Measurements from ENCODE around the gene BRCA1.
"Not testable (repeated sequence)": the region's sequence is repeated elsewhere in the genome, so short reads cannot be mapped to it uniquely, and the experiment has no call there.

Gene BRCA1

DNA sequence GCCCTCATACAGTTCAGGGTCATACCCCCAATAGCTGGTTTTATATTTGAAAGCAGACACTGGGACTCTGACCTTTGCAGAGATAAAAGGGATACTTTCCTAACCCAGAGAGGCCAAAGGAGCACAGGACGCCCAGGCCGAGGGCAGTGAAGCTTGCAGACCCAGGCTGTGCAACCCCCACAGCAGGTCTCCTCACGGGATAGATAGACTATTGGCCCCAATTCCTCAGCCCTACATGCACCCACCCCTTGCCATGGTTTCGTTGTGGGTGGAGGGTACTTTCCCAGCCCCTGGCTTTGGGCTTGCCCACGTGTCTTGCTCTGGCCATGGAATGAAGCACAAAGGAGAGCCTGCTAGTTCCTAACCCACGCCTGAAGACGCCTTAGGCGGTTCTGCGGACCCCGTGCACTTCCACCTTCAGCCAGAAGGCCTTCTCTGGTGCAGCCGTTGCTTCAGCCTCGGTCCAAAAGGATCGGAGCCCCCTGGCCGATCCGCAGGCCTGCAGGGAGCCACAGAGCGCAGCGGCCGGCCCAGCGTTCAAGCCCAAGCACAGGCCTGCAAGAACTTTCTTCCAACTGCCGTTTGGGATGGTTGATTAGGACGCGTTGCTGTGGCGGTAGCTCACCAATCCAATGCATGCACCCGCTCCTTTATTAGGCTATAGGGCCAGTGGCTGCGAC is 9.8 kb upstream of the BRCA1 start:
- no peak overlapping the region for H3K4me3 ChIP-seq (ENCODE audit: low read depth, low read length)

DNA sequence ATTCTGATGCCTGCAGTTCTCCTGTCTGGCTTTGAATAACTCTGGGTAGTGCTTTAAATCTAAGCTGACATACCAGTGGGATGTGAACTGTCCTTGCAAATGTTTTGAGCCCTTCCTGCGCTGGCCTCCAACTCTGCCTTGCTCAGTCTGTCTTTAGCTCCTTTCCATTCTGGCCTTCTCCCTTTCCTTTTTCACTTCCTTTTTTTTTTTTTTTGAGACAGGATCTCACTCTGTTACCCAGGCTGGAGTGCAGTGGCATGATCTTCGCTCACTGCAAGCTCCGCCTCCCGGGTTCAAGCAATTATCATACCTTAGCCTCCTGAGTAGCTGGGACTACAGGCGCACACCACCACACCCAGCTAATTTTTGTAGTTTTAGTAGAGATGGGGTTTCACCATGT is 8.3 kb upstream of the BRCA1 start:
- H3K4me3 ChIP-seq (ENCODE audit: low read depth, low read length), result not testable (repeated sequence)

DNA sequence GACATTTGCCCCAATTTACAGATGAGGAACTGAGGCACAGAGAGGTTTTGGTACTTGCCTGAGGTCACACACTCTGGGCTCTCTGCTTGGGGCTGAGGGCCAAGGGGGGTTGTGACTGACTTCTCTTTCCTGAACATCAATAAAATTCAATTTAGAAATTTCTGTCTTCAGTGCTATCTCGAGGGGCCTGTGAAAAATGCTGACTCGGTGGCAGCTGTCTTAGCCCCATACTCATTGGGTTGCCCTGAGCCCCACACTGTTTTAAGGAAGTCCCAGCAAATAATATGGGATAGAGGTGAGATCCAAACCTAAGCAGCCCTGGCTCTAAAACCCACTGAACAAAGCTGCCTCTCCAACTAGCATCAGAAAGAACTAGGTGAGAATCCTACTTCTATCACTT is 7.0 kb upstream of the BRCA1 start:
- H3K4me3 ChIP-seq (ENCODE audit: low read depth, low read length), result no peak overlapping the region

DNA sequence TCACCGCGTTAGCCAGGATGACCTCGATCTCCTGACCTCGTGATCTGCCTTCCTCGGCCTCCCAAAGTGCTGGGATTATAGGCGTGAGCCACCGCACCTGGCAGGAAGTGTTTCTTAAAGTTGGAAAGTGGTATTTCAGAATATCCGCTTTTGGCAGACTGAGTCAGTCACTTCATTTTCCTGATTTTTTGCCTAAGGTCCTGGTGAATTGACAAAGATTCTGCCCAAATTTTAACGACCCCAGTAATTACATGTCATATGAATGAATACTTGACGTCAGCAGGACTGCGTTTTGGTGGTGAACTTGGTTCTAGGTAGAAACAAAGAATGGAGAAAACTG is 4.5 kb upstream of the BRCA1 start:
- H3K4me3 ChIP-seq (ENCODE audit: low read depth, low read length), result no peak overlapping the region

DNA sequence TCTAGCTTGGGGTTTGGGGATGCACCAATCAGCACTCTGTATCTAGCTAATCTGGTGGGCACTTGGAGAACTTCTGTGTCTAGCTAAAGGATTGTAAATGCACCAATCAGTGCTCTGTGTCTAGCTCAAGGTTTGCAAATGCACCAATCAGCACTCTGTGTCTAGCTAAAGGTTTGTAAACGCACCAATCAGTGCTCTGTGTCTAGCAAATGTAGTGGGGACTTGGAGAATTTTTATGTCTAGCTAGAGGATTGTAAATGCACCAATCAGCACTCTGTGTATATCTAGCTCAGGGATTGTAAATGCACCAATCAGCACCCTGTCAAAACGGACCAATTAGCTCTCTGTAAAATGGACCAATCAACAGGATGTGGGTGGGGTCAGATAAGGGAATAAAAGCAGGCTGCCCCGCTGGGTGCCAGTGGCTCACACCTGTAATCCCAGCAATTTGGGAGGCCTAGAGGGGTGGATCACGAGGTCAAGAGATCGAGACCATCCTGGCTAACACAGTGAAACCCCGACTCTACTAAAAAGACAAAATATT is 2.2 kb upstream of the BRCA1 start:
- H3K4me3 ChIP-seq (ENCODE audit: low read depth, low read length), result not testable (repeated sequence)

DNA sequence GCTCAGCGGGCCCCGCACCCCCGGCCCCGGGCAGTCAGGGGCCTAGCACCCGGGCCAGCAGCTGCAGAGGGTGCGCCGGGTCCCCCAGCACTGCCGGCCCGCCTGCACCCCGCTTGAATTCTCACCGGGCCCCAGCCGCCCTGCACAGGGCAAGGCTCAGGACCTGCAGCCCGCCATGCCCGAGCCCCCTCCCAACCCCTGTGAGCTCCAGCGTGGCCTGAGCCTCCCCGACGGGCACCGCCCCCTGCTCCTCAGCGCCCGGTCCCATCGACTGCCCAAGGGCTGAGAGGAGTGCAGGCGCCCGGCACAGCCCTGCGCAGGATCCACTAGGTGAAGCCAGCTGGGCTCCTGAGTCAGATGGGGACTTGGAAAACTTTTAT is 1.7 kb upstream of the BRCA1 start:
- H3K4me3 ChIP-seq (ENCODE audit: low read depth, low read length), result no peak overlapping the region

DNA sequence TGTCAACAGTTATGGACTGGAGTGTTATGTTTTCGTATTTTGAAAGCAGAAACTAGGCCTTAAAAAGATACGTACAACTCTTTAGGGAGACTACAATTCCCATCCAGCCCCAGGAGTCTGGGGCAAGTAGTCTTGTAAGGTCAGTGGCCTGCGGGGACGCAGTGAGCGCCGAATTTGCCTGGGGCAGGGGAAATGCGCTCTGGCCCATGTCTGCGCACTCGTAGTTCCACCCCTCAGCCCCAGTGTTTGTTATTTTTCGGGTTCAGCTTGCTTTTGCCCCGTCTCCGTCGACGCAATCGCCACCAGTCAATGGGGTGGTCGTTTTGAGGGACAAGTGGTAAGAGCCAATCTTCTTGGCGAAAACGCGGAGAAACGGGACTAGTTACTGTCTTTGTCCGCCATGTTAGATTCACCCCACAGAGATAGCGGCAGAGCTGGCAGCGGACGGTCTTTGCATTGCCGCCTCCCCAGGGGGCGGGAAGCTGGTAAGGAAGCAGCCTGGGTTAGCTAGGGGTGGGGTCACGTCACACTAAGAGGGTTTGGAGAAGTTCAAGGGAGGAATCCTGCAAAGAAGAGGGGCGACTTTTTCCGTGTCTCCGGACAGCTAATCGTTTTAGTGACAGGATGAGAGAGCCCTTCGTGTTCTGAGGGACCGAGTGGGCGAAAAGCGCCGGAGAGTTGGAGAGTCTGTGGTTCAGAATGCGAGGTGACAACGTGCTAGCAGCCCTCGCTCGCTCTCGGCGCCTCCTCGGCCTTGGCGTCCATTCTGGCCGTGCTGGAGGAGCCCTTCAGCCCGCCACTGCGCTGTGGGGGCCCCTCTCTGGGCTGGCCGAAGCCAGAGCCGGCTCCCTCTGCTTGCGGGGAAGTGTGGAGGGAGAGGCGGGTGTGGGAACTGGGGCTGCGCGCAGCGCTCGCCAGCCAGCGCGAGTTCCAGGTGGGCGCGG is 1.1 kb upstream of the BRCA1 start:
- H3K4me3 ChIP-seq (ENCODE audit: low read depth, low read length), result peak overlapping the region; percentile 86

DNA sequence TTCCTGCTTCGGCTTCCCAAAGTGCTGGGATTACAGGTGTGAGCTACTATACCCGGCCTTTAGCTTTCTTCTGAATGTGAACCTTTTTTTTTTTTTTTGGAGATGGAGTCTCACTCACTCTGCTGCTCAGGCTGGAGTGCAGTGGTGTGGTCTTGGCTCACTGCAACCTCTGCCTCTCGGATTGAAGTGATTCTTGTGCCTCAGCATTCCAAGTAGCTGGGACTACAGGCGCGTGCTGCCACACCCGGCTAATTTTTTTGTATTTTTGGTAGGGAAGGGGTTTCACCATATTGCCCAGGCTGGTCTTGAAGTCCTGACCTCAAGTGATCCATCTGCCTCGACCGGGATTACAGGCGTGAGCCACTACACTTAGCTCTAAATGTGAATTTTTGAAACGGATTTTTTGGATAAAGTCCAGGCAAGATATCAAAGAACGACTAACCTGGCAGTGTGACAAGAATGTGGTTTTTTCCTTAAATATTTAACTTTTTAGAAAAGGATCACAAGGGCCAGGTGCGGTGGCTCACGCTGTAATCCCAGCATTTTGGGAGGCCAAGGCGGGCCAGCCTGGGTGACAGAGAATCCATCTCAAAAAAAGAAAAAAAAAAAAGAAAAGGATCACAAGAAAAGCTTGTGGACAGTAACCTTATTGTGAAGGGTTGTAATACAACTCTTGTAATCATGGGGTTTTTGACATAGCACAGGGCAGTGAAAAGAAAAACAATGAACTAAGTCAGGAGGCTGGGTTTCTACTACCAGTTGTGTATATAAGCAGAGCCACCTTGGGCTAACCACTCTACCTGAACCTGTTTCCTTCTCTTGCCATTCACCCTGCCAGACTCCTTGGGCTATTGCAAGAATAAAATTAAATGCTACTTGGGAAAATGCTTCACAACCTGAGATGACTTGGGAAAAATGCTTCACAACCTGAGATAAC is 6.2 kb downstream of the BRCA1 start:
- no peak overlapping the region for H3K4me3 ChIP-seq (ENCODE audit: low read depth, low read length)

DNA sequence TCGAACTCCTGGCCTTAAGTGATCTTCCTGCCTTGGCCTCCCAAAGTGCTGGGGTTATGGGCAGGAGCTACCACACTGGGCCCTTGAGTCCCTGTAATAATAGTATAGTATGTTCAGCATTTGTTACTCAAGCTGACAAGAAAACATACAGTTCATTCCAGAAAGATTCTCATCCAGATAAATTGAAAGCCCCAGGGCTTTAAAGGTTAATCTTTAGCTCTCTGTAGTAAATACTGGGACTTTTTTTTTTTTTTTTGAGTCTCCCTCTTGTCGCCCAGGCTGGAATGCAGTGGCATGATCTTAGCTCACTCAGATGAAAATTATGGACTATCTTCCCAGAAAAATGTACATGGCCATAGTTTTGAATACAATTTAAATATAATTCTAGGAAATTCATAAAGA is 11.0 kb downstream of the BRCA1 start:
- H3K4me3 ChIP-seq (ENCODE audit: low read depth, low read length), result no peak overlapping the region

DNA sequence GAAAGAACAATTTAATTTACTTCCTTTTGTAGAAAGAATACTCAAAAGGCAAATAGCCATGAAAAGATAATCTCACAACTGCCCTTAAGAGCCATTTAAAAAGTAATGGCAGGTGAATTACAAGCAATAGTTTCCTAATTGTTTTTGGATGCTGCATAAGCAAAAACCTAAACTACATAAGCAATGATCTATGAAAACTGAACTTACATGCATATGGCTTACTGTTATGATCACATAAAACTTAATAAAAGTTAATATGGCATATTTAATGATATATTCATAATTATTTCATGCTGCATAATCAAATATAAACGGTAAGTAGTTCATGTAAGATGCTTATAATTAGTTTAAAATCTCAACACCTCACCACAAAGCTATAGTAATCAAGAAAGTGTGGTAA is 18.6 kb downstream of the BRCA1 start:
- no peak overlapping the region for H3K4me3 ChIP-seq (ENCODE audit: low read depth, low read length)

DNA sequence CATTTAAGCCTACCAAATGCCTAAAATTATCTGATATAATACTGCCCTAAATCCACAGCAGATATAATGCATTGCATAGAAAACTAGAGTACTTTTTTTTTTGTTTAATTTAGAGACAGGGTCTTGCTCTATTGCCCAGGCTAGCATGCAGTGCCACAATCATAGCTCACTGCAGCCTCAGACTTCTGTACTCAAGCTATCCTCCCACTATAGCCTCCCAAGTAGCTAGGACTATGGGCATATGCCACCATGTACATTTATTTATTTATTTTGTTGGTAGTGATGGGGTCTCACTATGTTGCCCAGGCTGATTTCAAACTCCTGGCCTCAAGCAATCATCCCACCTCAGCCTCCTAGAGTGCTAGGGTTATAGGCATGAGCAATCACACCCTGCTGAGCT is 20.0 kb downstream of the BRCA1 start:
- no peak overlapping the region for H3K4me3 ChIP-seq (ENCODE audit: low read depth, low read length)

DNA sequence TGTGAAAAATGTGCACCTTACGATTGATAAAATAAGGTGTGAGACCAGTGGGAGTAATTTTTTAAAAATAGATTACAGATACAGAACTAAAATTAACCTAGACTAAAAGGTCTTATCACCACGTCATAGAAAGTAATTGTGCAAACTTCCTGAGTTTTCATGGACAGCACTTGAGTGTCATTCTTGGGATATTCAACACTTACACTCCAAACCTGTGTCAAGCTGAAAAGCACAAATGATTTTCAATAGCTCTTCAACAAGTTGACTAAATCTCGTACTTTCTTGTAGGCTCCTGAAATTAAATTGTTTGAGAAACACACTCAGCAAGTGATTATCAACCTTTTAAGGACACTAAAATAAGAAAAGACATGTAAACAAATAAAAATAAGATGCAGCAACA is 20.5 kb downstream of the BRCA1 start:
- H3K4me3 ChIP-seq (ENCODE audit: low read depth, low read length), result no peak overlapping the region

DNA sequence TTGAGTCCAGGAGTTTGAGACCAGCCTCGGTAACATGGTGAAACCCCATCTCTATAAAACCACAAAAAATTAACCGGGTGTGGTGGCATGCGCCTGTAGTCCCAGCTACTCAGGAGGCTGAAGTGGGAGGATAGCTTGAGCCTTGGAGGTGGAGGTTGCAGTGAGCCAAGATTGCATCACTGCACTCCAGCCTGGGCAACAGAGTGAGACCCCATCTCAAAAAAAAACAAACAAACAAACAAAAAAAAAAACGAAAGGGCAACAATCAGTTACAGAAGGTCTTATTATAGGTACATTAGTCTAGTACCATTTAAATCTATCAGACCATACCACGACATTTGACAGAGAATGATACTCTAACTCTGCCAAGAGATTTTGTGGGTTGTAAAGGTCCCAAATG is 29.8 kb downstream of the BRCA1 start:
- not testable (repeated sequence) for H3K4me3 ChIP-seq (ENCODE audit: low read depth, low read length)

DNA sequence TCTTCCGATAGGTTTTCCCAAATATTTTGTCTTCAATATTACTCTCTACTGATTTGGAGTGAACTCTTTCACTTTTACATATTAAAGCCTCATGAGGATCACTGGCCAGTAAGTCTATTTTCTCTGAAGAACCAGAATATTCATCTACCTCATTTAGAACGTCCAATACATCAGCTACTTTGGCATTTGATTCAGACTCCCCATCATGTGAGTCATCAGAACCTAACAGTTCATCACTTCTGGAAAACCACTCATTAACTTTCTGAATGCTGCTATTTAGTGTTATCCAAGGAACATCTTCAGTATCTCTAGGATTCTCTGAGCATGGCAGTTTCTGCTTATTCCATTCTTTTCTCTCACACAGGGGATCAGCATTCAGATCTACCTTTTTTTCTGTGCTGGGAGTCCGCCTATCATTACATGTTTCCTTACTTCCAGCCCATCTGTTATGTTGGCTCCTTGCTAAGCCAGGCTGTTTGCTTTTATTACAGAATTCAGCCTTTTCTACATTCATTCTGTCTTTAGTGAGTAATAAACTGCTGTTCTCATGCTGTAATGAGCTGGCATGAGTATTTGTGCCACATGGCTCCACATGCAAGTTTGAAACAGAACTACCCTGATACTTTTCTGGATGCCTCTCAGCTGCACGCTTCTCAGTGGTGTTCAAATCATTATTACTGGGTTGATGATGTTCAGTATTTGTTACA is 30.9 kb downstream of the BRCA1 start:
- no peak overlapping the region for H3K4me3 ChIP-seq (ENCODE audit: low read depth, low read length)

DNA sequence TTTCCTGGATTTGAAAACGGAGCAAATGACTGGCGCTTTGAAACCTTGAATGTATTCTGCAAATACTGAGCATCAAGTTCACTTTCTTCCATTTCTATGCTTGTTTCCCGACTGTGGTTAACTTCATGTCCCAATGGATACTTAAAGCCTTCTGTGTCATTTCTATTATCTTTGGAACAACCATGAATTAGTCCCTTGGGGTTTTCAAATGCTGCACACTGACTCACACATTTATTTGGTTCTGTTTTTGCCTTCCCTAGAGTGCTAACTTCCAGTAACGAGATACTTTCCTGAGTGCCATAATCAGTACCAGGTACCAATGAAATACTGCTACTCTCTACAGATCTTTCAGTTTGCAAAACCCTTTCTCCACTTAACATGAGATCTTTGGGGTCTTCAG is 32.3 kb downstream of the BRCA1 start:
- no peak overlapping the region for H3K4me3 ChIP-seq (ENCODE audit: low read depth, low read length)

DNA sequence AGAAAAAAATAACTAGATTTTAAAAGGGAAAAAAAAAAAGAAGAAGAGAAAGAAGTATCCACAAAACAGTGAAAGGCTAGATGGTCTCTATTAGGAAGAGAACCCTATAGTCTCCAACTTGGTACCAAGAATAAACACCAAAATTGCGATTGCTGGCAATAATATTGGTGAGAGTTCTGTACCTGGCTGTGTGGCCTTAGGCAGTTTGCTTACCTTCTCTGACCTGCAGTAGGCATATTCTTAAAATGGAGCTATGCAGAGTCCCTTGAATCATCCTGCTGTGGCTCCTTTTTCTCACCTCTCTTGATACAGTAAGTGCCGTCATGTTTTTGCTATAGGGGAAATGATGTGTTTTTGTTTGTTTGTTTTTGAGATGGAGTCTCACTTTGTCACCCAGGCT is 35.1 kb downstream of the BRCA1 start:
- H3K4me3 ChIP-seq (ENCODE audit: low read depth, low read length), result no peak overlapping the region

DNA sequence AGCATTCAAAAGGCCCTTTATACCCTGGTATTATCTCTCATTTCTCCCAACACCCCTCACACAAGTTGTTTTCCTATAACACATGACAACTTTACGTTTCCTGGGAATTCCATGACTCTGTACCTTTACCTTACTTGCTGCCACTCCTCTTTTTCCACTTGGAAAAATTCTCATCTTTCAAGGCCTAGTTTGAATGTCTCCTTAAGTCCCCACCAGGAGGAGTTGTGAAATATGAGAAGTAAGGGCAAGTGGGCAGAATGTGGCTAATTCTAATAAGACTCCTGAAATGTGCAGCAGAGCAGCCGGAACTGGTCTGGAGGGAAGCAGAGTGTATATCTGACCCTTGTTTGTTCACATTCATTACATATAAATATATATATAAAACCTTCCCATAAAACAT is 39.7 kb downstream of the BRCA1 start:
- H3K4me3 ChIP-seq (ENCODE audit: low read depth, low read length), result no peak overlapping the region

DNA sequence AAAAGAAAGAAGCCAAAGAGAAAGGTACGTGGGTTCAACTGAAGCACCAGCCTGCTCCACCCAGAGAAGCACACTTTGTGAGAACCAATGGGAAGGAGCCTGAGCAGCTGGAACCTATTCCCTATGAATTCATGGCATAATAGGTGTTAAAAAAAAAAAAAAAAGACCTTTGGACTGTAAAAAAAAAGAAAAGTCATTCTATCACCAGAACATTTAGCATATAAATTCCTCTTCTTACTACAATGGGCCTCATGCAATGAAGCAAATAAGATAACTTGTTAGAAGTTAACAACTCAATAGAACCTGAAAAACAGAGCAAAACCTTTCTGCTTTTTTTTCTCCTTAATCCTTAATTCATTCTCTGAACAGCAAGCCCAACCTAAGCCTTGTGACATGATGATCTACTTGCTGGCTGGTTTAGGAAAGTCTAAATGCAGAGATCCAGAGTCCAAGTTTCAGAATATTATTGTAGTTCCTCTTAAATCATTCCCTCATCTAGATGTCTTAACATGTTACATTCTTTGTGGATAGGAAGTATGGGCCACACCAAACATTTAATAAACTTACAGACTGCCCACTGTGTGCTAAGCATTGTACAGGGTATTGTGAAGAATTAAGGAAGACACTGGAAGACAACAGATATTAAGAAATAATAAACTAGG is 45.4 kb downstream of the BRCA1 start:
- no peak overlapping the region for H3K4me3 ChIP-seq (ENCODE audit: low read depth, low read length)

DNA sequence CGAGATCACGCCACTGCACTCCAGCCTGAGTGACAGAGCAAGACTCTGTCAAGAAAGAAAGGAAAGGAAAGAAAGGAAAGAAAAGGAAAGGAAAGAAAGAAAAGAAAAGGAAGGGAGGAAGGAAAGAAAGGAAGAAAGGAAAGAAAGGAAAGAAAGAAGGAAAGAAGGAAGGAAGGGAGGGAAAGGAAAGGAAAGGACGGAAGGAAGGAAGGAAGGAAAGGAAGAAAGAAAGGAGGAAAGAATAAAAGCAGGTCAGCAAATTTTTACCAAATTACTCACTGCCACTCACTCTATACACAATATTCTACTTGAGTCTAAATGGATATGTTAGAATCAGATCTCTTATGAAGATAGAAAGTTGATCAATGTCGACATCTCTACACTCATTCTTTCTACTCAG is 50.3 kb downstream of the BRCA1 start:
- no peak overlapping the region for H3K4me3 ChIP-seq (ENCODE audit: low read depth, low read length)

DNA sequence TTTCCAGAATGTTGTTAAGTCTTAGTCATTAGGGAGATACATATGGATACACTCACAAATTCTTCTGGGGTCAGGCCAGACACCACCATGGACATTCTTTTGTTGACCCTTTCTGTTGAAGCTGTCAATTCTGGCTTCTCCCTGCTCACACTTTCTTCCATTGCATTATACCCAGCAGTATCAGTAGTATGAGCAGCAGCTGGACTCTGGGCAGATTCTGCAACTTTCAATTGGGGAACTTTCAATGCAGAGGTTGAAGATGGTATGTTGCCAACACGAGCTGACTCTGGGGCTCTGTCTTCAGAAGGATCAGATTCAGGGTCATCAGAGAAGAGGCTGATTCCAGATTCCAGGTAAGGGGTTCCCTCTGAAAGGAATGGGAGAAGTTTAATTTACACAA is 54.3 kb downstream of the BRCA1 start:
- H3K4me3 ChIP-seq (ENCODE audit: low read depth, low read length), result no peak overlapping the region
